Tibial nerve (tissue), 4 donors: ENCODE results near the gene P3H3. TPM values are rescaled to one million over a fixed set of nuclear protein-coding genes. Genes with fewer than 3 reads are reported as not detected.
"Not testable (repeated sequence)": the region's sequence is repeated elsewhere in the genome, so short reads cannot be mapped to it uniquely, and the experiment has no call there.

ENCODE experiments used
- DNase-seq, 2 donors: peaks; one replicate each; pipeline ENCODE4 v3.0.0-alpha.2; 2019; ENCODE audit warnings: low spot score in 2 of 2
- H3K27ac ChIP-seq, 4 donors: fragments of 200-600 bp; sonication (generic) in 3 of 4; one replicate each; pipeline ENCODE4 v1.5.1; 2017 to 2019; ENCODE audit warnings: mild to moderate bottlenecking in 1 of 4
- H3K27me3 ChIP-seq, 2 donors: fragments of 200-600 bp; sonication (generic) in 1 of 2; one replicate each; pipeline versions ENCODE4 v1.5.1 to v1.6.0; 2017 to 2019
- H3K36me3 ChIP-seq, 3 donors: fragments of 200-600 bp; sonication (generic); one replicate each; pipeline ENCODE4 v1.5.1; 2018 to 2019
- H3K4me1 ChIP-seq, 4 donors: fragments of 200-600 bp; sonication (generic) in 3 of 4; one replicate each; pipeline ENCODE4 v1.5.1; 2017 to 2019
- H3K4me3 ChIP-seq, 4 donors: fragments of 200-600 bp; sonication (generic) in 3 of 4; one replicate each; pipeline ENCODE4 v1.5.1; 2017 to 2019; ENCODE audit warnings: mild to moderate bottlenecking in 1 of 4, moderate library complexity in 1 of 4
- H3K9me3 ChIP-seq, 4 donors: fragments of 200-600 bp; sonication (generic) in 3 of 4; one replicate each; pipeline ENCODE4 v1.5.1; 2017 to 2019
- CTCF ChIP-seq, 5 experiments: fragments of 200-600 bp in 3 of 5; fragments of 450-650 bp in 2 of 5; sonication (generic) in 3 of 5; IDR thresholded peaks; one replicate each; pipeline ENCODE4 v1.5.1; 2016 to 2019; ENCODE audit warnings: antibody characterized with exemption in 5 of 5, mild to moderate bottlenecking in 3 of 5, moderate library complexity in 2 of 5
- EP300 ChIP-seq, 2 donors: sonication (generic); formaldehyde crosslinking; IDR thresholded peaks; one replicate each; pipeline ENCODE4 v1.6.1; 2017; ENCODE audit warnings: antibody characterized with exemption in 2 of 2, mild to moderate bottlenecking in 1 of 2
- POLR2A ChIP-seq, 2 donors: fragments of 450-650 bp; IDR thresholded peaks; one replicate each; pipeline ENCODE4 v1.6.1; 2017; ENCODE audit warnings: antibody characterized with exemption in 2 of 2, mild to moderate bottlenecking in 2 of 2, moderate library complexity in 2 of 2
- WGBS, 2 donors: methylation state at CpG; one replicate each; pipeline ENCODE4 v1.1.5; 2018; 5-methylcytosine and 5-hydroxymethylcytosine counted together
- total RNA-seq, 4 donors: library from RNA; depleted of rRNA; stranded (reverse); fragments of >200 nt; gene quantifications; one replicate each; pipeline ENCODE4 v1.1.0, GENCODE V29; 2016

Gene P3H3
- total RNA-seq, 4 donors from 2014 or later: 14.6 to 45.8 (median 36.4) TPM

GRCh38 chr12:6860116-6860515 is 31.9 kb downstream of the P3H3 start:
- 90 to 96% methylated on average over 9 of the region's 9 CpGs for WGBS, 2 donors
- TF ChIP-seq EP300 (IDR thresholded peaks at IDR 0.05) (no peak), POLR2A (IDR thresholded peaks at IDR 0.05) (no peak), CTCF (IDR thresholded peaks at IDR 0.05) (no peak)
- no peak for DNase-seq
- Histone ChIP-seq H3K36me3 (peaks cover 2 to 98% (median 31%) of the 10 kb centered on the region in 3 donors), H3K9me3 (no peaks in the 10 kb centered on the region), H3K4me1 (no peaks in the 10 kb centered on the region), H3K4me3 (no peak overlapping the region), H3K27me3 (no peaks in the 10 kb centered on the region), H3K27ac (no peak overlapping the region)

- 91 to 94% methylated on average over 7 of the region's 7 CpGs for WGBS, 2 donors
- H3K4me3 ChIP-seq: no peak overlapping the region
- H3K27me3 ChIP-seq: no peaks in the 10 kb centered on the region
- no peaks in the 10 kb centered on the region for H3K9me3 ChIP-seq
- H3K4me1 ChIP-seq: no peaks in the 10 kb centered on the region
- no peak for DNase-seq
- no peak overlapping the region for H3K27ac ChIP-seq
- TF ChIP-seq POLR2A (IDR thresholded peaks at IDR 0.05) (no peak), CTCF (IDR thresholded peaks at IDR 0.05) (no peak), EP300 (IDR thresholded peaks at IDR 0.05) (no peak)
- H3K36me3 ChIP-seq: peaks cover 2 to 100% (median 31%) of the 10 kb centered on the region in 3 donors
Observed at GRCh38 chr12:6860942-6861341, 32.7 kb downstream of the P3H3 start.

GRCh38 chr12:6861391-6861790 is 33.2 kb downstream of the P3H3 start:
- no peak for TF ChIP-seq CTCF (IDR thresholded peaks at IDR 0.05)
- no peak for TF ChIP-seq POLR2A (IDR thresholded peaks at IDR 0.05)
- TF ChIP-seq EP300 (IDR thresholded peaks at IDR 0.05): no peak
- Histone ChIP-seq H3K4me3 (no peak overlapping the region), H3K9me3 (no peaks in the 10 kb centered on the region), H3K27me3 (no peaks in the 10 kb centered on the region), H3K4me1 (peaks cover 0 to 2% (median 0%) of the 10 kb centered on the region in 4 donors), H3K36me3 (peaks cover 2 to 100% (median 28%) of the 10 kb centered on the region in 3 donors), H3K27ac (no peak overlapping the region)
- DNase-seq: no peak
- 94 to 98% methylated on average over 8 to 9 of the region's 9 CpGs for whole genome bisulfite sequencing, 2 donors

GRCh38 chr12:6863033-6863432 is 34.8 kb downstream of the P3H3 start:
- Histone ChIP-seq H3K4me3 (no peak overlapping the region), H3K4me1 (peaks cover 0 to 9% (median 0%) of the 10 kb centered on the region in 4 donors), H3K27ac (no peak overlapping the region), H3K27me3 (no peaks in the 10 kb centered on the region), H3K9me3 (no peaks in the 10 kb centered on the region), H3K36me3 (peaks cover 0 to 83% (median 26%) of the 10 kb centered on the region in 3 donors)
- no peak for DNase-seq
- TF ChIP-seq POLR2A (IDR thresholded peaks at IDR 0.05): no peak
- TF ChIP-seq EP300 (IDR thresholded peaks at IDR 0.05): no peak
- no peak for TF ChIP-seq CTCF (IDR thresholded peaks at IDR 0.05)
- WGBS, 2 donors: 92 to 93% methylated on average over 8 to 11 of the region's 11 CpGs

GRCh38 chr12:6863586-6864321 is 35.5 kb downstream of the P3H3 start:
- no peak overlapping the region for H3K4me3 ChIP-seq
- H3K4me1 ChIP-seq: peaks cover 0 to 17% (median 6%) of the 10 kb centered on the region in 4 donors
- H3K27ac ChIP-seq: no peak overlapping the region
- no peak for TF ChIP-seq EP300 (IDR thresholded peaks at IDR 0.05)
- TF ChIP-seq POLR2A (IDR thresholded peaks at IDR 0.05): no peak
- TF ChIP-seq CTCF (IDR thresholded peaks at IDR 0.05): no peak
- no peaks in the 10 kb centered on the region for H3K9me3 ChIP-seq
- no peaks in the 10 kb centered on the region for H3K27me3 ChIP-seq
- WGBS, 2 donors: 87 to 91% methylated on average over 15 to 16 of the region's 16 CpGs
- DNase-seq: no peak
- peaks cover 0 to 76% (median 26%) of the 10 kb centered on the region in 3 donors for H3K36me3 ChIP-seq

- WGBS, 2 donors: 90 to 93% methylated on average over 5 of the region's 5 CpGs
- DNase-seq, H3K27ac ChIP-seq, H3K9me3 ChIP-seq, H3K4me3 ChIP-seq, H3K27me3 ChIP-seq: not testable (repeated sequence)
- peaks cover 0 to 32% (median 17%) of the 10 kb centered on the region in 4 donors for H3K4me1 ChIP-seq
- peaks cover 0 to 69% (median 17%) of the 10 kb centered on the region in 3 donors for H3K36me3 ChIP-seq
Observed at GRCh38 chr12:6865307-6865706, 37.1 kb downstream of the P3H3 start.
